IMR-90 (cell line): ENCODE measurements around the gene PCCA.

Experiments
- BHLHE40 ChIP-seq: fragments of 150-350 bp; IDR thresholded peaks from 2 replicates; pipeline ENCODE4 v1.6.1; 2016; ENCODE audit warnings: mild to moderate bottlenecking, low read depth, low read length
- CHD1 ChIP-seq: IDR thresholded peaks from 2 replicates; pipeline ENCODE4 v1.6.1; 2012; ENCODE audit warnings: low read depth, low read length, improper control_type of control experiment
- ELK1 ChIP-seq: fragments of 150-350 bp; IDR thresholded peaks from 2 replicates; pipeline ENCODE4 v1.6.1; 2016; ENCODE audit warnings: low read depth, mild to moderate bottlenecking, low read length, moderate library complexity, borderline replicate concordance
- FOS ChIP-seq: fragments of 150-350 bp; IDR thresholded peaks from 2 replicates; pipeline ENCODE4 v1.6.1; 2016; ENCODE audit warnings: low read depth, low read length
- MXI1 ChIP-seq: IDR thresholded peaks from 2 replicates; pipeline ENCODE4 v1.6.1; 2012; ENCODE audit warnings: low read depth, mild to moderate bottlenecking, low read length, moderate library complexity, borderline replicate concordance
- POLR2A ChIP-seq: IDR thresholded peaks from 2 replicates; pipeline ENCODE4 v1.6.1; 2012; ENCODE audit warnings: mild to moderate bottlenecking, low read depth, low read length
- RAD21 ChIP-seq: IDR thresholded peaks from 2 replicates; pipeline ENCODE4 v1.6.1; 2012; ENCODE audit warnings: low read length, improper control_type of control experiment
- RCOR1 ChIP-seq: IDR thresholded peaks from 2 replicates; pipeline ENCODE4 v1.6.1; 2012; ENCODE audit warnings: mild to moderate bottlenecking, low read length, improper control_type of control experiment; ENCODE audit not compliant: insufficient replicate concordance
- SMC3 ChIP-seq: fragments of 150-350 bp; IDR thresholded peaks from 2 replicates; pipeline ENCODE4 v1.6.1; 2016; ENCODE audit warnings: low read depth, mild to moderate bottlenecking, antibody characterized with exemption, low read length, moderate library complexity
- TF ChIP-seq, protein P1 (sequence below): conservative IDR thresholded peaks from 2 replicates; pipeline ENCODE4 v1.5.1; 2012; ENCODE audit warnings: mild to moderate bottlenecking, low read depth, low read length, improper control_type of control experiment

DNA sequence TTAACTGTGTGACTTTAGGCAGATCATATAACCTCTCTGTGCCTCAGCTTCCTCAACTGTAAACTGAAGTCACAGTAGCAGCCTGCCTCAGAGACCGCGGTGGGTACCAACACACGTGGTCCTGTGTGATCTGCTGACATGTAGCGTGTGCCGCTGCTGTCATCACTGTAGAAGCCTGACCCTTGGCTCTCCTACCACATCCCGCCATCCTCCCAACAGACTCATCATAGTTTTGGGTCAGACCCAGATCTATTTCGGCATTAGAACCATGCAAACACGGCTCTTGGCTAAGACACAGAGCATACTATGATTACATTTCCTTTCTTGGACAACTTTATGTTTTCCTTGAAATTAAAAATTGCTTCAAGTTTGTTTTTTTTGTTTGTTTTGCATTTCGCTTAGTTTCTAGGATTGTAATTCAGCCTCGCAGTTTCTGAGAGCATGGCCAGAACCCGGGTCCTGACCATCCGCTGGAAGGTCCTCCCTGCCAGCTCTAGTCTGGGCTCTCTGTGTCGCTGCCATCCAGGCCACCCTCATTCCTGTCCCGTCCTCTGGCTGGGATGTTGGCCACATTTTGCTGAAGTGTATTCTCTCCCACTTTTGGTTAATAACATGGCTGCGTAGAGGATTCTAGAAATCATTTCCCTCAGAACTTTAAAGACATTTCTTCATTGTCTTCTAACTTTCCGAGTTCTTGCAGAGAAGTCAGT is 446.7 kb downstream of the PCCA start:
- no peak for TF ChIP-seq POLR2A
- TF ChIP-seq, protein P1, sequence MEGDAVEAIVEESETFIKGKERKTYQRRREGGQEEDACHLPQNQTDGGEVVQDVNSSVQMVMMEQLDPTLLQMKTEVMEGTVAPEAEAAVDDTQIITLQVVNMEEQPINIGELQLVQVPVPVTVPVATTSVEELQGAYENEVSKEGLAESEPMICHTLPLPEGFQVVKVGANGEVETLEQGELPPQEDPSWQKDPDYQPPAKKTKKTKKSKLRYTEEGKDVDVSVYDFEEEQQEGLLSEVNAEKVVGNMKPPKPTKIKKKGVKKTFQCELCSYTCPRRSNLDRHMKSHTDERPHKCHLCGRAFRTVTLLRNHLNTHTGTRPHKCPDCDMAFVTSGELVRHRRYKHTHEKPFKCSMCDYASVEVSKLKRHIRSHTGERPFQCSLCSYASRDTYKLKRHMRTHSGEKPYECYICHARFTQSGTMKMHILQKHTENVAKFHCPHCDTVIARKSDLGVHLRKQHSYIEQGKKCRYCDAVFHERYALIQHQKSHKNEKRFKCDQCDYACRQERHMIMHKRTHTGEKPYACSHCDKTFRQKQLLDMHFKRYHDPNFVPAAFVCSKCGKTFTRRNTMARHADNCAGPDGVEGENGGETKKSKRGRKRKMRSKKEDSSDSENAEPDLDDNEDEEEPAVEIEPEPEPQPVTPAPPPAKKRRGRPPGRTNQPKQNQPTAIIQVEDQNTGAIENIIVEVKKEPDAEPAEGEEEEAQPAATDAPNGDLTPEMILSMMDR, result no peak
- TF ChIP-seq ELK1, result no peak
- TF ChIP-seq FOS, result no peak
- TF ChIP-seq SMC3, result no peak
- no peak for TF ChIP-seq BHLHE40
- no peak for TF ChIP-seq RAD21
- no peak for TF ChIP-seq RCOR1
- no peak for TF ChIP-seq MXI1
- no peak for TF ChIP-seq CHD1
